Neural cell (in vitro differentiated cells): ENCODE data around the gene NEU2. TPM values are rescaled to one million over a fixed set of nuclear protein-coding genes. Genes with fewer than 3 reads are reported as not detected.

Source experiments
- H2AFZ ChIP-seq: fragments of 200-600, 300-800 bp; sonication (generic), shearing (Covaris generic); 2 replicates; pipeline ENCODE4 v1.6.0; 2014; ENCODE audit warnings: low read depth, mild to moderate bottlenecking, antibody characterized with exemption, low read length, moderate library complexity
- H3F3A ChIP-seq: fragments of 200-600 bp; shearing (Covaris generic); 2 replicates; pipeline ENCODE4 v1.6.1; 2016; ENCODE audit warnings: mild to moderate bottlenecking, moderate library complexity, mixed read lengths, antibody characterized with exemption, low read length; ENCODE audit not compliant: insufficient read depth, poor library complexity, severe bottlenecking
- H3K27ac ChIP-seq: fragments of 200-600, 300-800 bp; sonication (generic), shearing (Covaris generic); 2 replicates; pipeline ENCODE4 v1.5.1; 2014; ENCODE audit warnings: mild to moderate bottlenecking, low read length, moderate library complexity
- H3K27me3 ChIP-seq: fragments of 300-800, 200-600 bp; sonication (generic), shearing (Covaris generic); 2 replicates; pipeline ENCODE4 v1.6.0; 2014; ENCODE audit warnings: mild to moderate bottlenecking, low read depth, low read length, moderate library complexity; ENCODE audit not compliant: insufficient read depth
- H3K36me3 ChIP-seq: fragments of 300-800, 200-600 bp; sonication (generic), shearing (Covaris generic); 2 replicates; pipeline ENCODE4 v1.5.1; 2014; ENCODE audit warnings: mild to moderate bottlenecking, antibody characterized with exemption, low read length, moderate library complexity; ENCODE audit not compliant: insufficient read depth
- H3K4me2 ChIP-seq: fragments of 300-800, 200-600 bp; sonication (generic), shearing (Covaris generic); 2 replicates; pipeline ENCODE4 v1.6.0; 2014; ENCODE audit warnings: mild to moderate bottlenecking, low read length
- H3K4me3 ChIP-seq: fragments of 300-800, 200-600 bp; sonication (generic), shearing (Covaris generic); 2 replicates; pipeline ENCODE4 v1.5.1; 2014; ENCODE audit warnings: mild to moderate bottlenecking, low read length, moderate library complexity
- H3K79me2 ChIP-seq: fragments of 200-600 bp; shearing (Covaris generic); replicated peaks from 2 replicates; pipeline ENCODE4 v1.6.0; 2014; ENCODE audit warnings: mild to moderate bottlenecking, low read length, moderate library complexity; ENCODE audit not compliant: insufficient read depth
- H3K9ac ChIP-seq: fragments of 300-800, 200-600 bp; sonication (generic), shearing (Covaris generic); 2 replicates; pipeline ENCODE4 v1.6.1; 2016; ENCODE audit warnings: mild to moderate bottlenecking, low read length, mixed read lengths
- H3K9me2 ChIP-seq: fragments of 200-600 bp; shearing (Covaris generic); 2 replicates; pipeline ENCODE4 v1.6.1; 2016; ENCODE audit warnings: mild to moderate bottlenecking, low read length, mixed read lengths; ENCODE audit not compliant: insufficient read depth
- H3K9me3 ChIP-seq: fragments of 200-600, 300-800 bp; sonication (generic), shearing (Covaris generic); 2 replicates; pipeline ENCODE4 v1.6.1; 2016; ENCODE audit warnings: mild to moderate bottlenecking, mixed run types, low read length, moderate library complexity, mixed read lengths
- H4K20me1 ChIP-seq: fragments of 200-600 bp; shearing (Covaris generic); 2 replicates; pipeline ENCODE4 v1.6.1; 2016; ENCODE audit warnings: mild to moderate bottlenecking, mixed run types; ENCODE audit not compliant: insufficient read depth
- EP300 ChIP-seq: fragments of 450-650 bp; conservative IDR thresholded peaks from 2 replicates; pipeline ENCODE4 v1.6.1; 2014; ENCODE audit warnings: antibody characterized with exemption, mild to moderate bottlenecking, moderate library complexity; ENCODE audit not compliant: poor library complexity, severe bottlenecking
- EZH2 ChIP-seq: fragments of 200-600, 300-800 bp; shearing (Covaris generic), sonication (generic); IDR thresholded peaks from 2 replicates; pipeline ENCODE4 v1.6.1; 2014; ENCODE audit warnings: antibody characterized with exemption, low read length, borderline replicate concordance, mild to moderate bottlenecking; ENCODE audit not compliant: insufficient read depth, poor library complexity, severe bottlenecking
- MXI1 ChIP-seq: fragments of 450-650 bp; conservative IDR thresholded peaks from 2 replicates; pipeline ENCODE4 v1.6.1; 2014; ENCODE audit warnings: antibody characterized with exemption, mild to moderate bottlenecking; ENCODE audit not compliant: poor library complexity, severe bottlenecking
- POLR2AphosphoS5 ChIP-seq: IDR thresholded peaks from 2 replicates; pipeline ENCODE4 v1.6.1; 2012
- RAD21 ChIP-seq: fragments of 450-650 bp; conservative IDR thresholded peaks from 2 replicates; pipeline ENCODE4 v1.6.1; 2014; ENCODE audit warnings: antibody characterized with exemption, mild to moderate bottlenecking, moderate library complexity
- SMC3 ChIP-seq: fragments of 450-650 bp; conservative IDR thresholded peaks from 2 replicates; pipeline ENCODE4 v1.6.1; 2014; ENCODE audit warnings: antibody characterized with exemption, mild to moderate bottlenecking, moderate library complexity; ENCODE audit not compliant: poor library complexity
- TAF1 ChIP-seq: IDR thresholded peaks from 2 replicates; pipeline ENCODE4 v1.6.1; 2012; ENCODE audit warnings: low read depth
- polyA plus RNA-seq: library from polyadenylated mRNA; depleted of rRNA; stranded (reverse); fragments of >200 nt; gene quantifications from 2 replicates; pipeline ENCODE4 v1.2.3, GENCODE V29; 2014
- TF ChIP-seq, protein P1 (sequence below): fragments of 450-650 bp; IDR thresholded peaks from 2 replicates; pipeline ENCODE4 v1.5.1; 2014; ENCODE audit warnings: antibody characterized with exemption, mild to moderate bottlenecking, moderate library complexity; ENCODE audit not compliant: poor library complexity, severe bottlenecking
- TF ChIP-seq, protein P2 (sequence below): IDR thresholded peaks from 2 replicates; pipeline ENCODE4 v1.6.1; 2012; ENCODE audit warnings: borderline replicate concordance

The NEU2 gene
- polyA plus RNA-seq, 1 donor from 2014 or later = not detected

DNA sequence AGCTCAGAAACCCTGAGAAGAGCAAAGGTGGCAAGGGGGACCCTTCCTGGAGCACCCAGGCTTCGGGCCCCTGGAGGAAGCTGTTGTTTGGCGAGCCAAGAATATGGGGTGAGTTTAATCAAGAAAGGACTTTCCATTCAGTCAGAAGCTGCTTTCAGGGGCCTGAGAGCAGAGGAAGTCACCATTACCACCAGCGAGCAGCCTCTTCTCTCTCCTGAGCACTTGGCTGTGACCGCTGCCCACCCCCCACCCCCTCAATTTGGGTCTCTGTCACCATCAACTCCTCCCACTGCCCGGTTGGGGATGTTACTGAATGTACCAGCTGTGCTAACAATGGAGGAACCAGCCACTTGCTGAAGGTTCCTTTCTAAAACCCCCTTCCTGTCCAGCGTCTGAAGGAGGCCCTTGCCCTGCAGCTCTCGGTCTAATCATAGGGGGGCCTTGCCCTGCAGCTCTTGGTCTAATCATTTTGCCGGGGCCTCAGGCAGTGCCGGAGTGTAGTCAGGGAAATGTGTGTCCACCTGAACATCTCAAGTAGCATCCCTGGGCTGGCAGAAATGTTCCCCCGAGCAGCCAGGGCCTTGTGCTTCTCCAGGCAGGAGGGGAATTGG is 28.6 kb downstream of the NEU2 start:
- H3K9me2 ChIP-seq = no peaks in the 10 kb centered on the region
- no peak overlapping the region for H3K9ac ChIP-seq
- TF ChIP-seq, protein P1, sequence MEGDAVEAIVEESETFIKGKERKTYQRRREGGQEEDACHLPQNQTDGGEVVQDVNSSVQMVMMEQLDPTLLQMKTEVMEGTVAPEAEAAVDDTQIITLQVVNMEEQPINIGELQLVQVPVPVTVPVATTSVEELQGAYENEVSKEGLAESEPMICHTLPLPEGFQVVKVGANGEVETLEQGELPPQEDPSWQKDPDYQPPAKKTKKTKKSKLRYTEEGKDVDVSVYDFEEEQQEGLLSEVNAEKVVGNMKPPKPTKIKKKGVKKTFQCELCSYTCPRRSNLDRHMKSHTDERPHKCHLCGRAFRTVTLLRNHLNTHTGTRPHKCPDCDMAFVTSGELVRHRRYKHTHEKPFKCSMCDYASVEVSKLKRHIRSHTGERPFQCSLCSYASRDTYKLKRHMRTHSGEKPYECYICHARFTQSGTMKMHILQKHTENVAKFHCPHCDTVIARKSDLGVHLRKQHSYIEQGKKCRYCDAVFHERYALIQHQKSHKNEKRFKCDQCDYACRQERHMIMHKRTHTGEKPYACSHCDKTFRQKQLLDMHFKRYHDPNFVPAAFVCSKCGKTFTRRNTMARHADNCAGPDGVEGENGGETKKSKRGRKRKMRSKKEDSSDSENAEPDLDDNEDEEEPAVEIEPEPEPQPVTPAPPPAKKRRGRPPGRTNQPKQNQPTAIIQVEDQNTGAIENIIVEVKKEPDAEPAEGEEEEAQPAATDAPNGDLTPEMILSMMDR = no peak
- TF ChIP-seq TAF1 = no peak
- TF ChIP-seq RAD21 = no peak
- TF ChIP-seq, protein P2, sequence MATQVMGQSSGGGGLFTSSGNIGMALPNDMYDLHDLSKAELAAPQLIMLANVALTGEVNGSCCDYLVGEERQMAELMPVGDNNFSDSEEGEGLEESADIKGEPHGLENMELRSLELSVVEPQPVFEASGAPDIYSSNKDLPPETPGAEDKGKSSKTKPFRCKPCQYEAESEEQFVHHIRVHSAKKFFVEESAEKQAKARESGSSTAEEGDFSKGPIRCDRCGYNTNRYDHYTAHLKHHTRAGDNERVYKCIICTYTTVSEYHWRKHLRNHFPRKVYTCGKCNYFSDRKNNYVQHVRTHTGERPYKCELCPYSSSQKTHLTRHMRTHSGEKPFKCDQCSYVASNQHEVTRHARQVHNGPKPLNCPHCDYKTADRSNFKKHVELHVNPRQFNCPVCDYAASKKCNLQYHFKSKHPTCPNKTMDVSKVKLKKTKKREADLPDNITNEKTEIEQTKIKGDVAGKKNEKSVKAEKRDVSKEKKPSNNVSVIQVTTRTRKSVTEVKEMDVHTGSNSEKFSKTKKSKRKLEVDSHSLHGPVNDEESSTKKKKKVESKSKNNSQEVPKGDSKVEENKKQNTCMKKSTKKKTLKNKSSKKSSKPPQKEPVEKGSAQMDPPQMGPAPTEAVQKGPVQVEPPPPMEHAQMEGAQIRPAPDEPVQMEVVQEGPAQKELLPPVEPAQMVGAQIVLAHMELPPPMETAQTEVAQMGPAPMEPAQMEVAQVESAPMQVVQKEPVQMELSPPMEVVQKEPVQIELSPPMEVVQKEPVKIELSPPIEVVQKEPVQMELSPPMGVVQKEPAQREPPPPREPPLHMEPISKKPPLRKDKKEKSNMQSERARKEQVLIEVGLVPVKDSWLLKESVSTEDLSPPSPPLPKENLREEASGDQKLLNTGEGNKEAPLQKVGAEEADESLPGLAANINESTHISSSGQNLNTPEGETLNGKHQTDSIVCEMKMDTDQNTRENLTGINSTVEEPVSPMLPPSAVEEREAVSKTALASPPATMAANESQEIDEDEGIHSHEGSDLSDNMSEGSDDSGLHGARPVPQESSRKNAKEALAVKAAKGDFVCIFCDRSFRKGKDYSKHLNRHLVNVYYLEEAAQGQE = no peak
- TF ChIP-seq EZH2 = no peak
- TF ChIP-seq EP300 = no peak
- TF ChIP-seq MXI1 = no peak
- TF ChIP-seq POLR2AphosphoS5 = no peak
- TF ChIP-seq SMC3 = no peak
- H4K20me1 ChIP-seq = no peaks in the 10 kb centered on the region
- H2AFZ ChIP-seq = no peak overlapping the region
- H3F3A ChIP-seq = no peaks in the 10 kb centered on the region
- no peaks in the 10 kb centered on the region for H3K79me2 ChIP-seq
- H3K27me3 ChIP-seq = no peaks in the 10 kb centered on the region
- no peak overlapping the region for H3K27ac ChIP-seq
- H3K9me3 ChIP-seq = no peaks in the 10 kb centered on the region
- no peaks in the 10 kb centered on the region for H3K36me3 ChIP-seq
- no peak overlapping the region for H3K4me2 ChIP-seq
- no peak overlapping the region for H3K4me3 ChIP-seq

DNA sequence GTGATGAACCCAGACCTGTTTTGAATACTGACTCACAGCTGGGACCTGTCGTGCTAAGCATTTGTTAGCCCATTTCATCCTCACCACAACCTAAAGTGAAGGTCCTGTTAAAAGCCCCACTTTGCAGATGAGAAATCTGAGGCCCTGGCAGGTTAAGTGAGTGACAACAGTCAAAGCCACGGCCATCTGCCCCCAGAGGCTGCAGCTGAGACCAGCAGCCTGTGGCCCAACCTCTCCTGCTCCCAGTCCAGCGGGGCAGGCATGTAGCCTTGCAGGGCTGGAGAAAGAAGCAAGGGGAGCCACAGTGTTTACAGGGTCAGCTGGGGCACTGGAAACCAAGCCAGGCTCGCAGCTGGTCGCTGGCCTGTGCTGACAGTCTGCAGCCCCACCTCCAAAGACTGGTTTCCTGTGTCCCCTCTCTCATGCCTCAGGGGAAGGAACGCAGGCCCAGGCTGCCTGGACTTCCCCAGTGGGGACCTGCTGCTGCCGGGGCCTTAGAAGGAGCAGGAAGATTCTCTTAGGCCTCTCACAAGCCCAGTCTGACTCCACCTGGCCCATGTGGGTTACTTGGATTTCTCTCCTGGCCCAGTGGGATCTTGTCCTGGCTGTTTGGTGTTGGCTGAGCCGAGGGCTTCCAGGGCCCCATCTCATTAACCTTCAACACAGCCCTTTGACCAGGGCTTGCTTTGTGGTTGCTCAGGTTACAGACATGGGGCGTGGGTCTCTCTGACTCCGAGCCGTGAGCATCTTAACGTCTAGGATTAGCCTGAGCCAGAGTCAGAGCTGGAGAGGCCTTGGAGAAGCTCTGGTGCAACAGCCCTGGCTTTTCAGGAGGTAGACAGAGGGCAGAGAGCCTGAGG is 29.3 kb downstream of the NEU2 start:
- Histone ChIP-seq H3K27ac (no peak overlapping the region), H3K9ac (no peak overlapping the region), H3K9me2 (no peaks in the 10 kb centered on the region), H3K36me3 (no peaks in the 10 kb centered on the region), H3F3A (no peaks in the 10 kb centered on the region), H4K20me1 (no peaks in the 10 kb centered on the region), H3K27me3 (no peaks in the 10 kb centered on the region), H3K79me2 (no peaks in the 10 kb centered on the region), H3K4me3 (no peak overlapping the region), H3K4me2 (no peak overlapping the region), H2AFZ (no peak overlapping the region), H3K9me3 (no peaks in the 10 kb centered on the region)
- TF ChIP-seq RAD21 (no peak), EP300 (no peak), MXI1 (no peak), EZH2 (no peak), SMC3 (no peak), TAF1 (no peak), POLR2AphosphoS5 (no peak)
- TF ChIP-seq, protein P1 = no peak
- TF ChIP-seq, protein P2 = no peak
